Liver (tissue), 3 donors: ENCODE results near the gene AURKB.

Source experiments
- CTCF ChIP-seq: fragments of 150-350 bp; IDR thresholded peaks from 2 replicates; pipeline ENCODE4 v1.5.1; 2017; ENCODE audit warnings: improper control_type of control experiment, low read depth, low read length; ENCODE audit not compliant: missing input control
- JUND ChIP-seq, 2 donors: IDR thresholded peaks; 2 replicates each; pipeline ENCODE4 v1.6.1; 2016; ENCODE audit warnings: antibody characterized with exemption in 2 of 2
- REST ChIP-seq: IDR thresholded peaks from 2 replicates; pipeline ENCODE4 v1.6.1; 2016; ENCODE audit warnings: antibody characterized with exemption, mild to moderate bottlenecking
- SP1 ChIP-seq: IDR thresholded peaks from 2 replicates; pipeline ENCODE4 v1.6.1; 2018; ENCODE audit warnings: antibody characterized with exemption, mild to moderate bottlenecking
- TAF1 ChIP-seq: conservative IDR thresholded peaks from 2 replicates; pipeline ENCODE4 v1.6.1; 2016; ENCODE audit warnings: antibody characterized with exemption, mild to moderate bottlenecking
- ZBTB33 ChIP-seq: IDR thresholded peaks from 2 replicates; pipeline ENCODE4 v1.6.1; 2016; ENCODE audit warnings: antibody characterized with exemption
- donor health status: healthy.
- donor health status: healthy.

- no peak for TF ChIP-seq JUND (IDR thresholded peaks at IDR 0.05)
- TF ChIP-seq CTCF: no peak
- TF ChIP-seq TAF1: no peak
- no peak for TF ChIP-seq ZBTB33
- no peak for TF ChIP-seq REST
- TF ChIP-seq SP1: no peak
Observed at GRCh38 chr17:8160224-8160577, 50.2 kb downstream of the AURKB start.
